GM19395 (cell line): ENCODE data around the gene FAM8A1.

Experiments used
- ATAC-seq: cut with Tn5 transposase; IDR thresholded peaks from one replicate; pipeline ENCODE4 v1.9.1; 2021; ENCODE audit warnings: mild to moderate bottlenecking, moderate library complexity; ENCODE audit not compliant: unreplicated experiment

The FAM8A1 gene

DNA sequence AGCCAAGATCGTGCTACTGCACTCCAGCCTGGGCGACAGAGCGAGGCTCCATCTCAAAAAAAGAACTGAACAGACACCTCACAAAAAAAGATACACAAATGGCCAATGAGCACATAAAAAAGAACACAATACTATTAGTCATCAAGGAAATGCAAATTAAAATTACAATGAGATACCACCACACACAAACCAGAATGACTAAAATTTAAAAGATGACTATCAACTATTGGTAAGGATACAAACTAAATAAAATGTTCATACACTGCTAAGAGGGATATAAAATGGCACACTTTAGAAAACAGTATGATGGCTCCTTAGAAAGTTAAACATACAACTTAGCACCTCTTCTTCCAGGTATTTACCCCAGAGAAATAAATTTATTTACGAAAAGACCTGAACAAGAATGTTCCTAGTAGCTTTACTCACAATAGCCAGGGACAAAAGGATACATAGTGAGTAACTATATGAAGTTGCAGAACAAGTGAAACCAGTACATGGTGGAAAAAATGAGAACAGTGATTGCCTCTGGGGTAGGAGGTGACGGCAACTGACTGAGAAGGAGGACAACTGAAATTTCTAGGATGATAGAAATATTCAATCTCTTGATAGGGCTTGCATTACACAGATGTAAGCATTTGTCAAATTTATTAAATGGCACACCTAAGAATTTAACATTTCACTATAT, 53.2 kb downstream of the FAM8A1 start:
- ATAC-seq = no peak

DNA sequence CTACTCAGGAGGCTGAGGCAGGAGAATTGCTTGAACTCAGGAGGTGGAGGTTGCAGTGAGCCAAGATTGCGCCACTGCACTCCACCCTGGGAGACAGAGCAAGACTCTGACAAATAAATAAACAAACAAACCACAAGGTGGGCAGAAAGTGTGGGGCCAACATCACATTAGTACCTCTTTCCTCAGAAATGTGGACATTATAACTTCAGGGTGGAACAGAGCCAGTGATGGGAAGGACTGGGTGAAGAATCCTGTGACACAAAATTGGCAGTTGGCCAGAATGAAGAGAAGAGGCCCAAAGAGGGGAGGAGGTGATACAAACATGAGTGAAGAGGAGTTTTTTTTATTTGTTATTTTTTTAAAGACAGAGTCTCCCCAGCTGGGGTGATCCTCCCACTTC, 56.0 kb downstream of the FAM8A1 start:
- ATAC-seq = no peak

DNA sequence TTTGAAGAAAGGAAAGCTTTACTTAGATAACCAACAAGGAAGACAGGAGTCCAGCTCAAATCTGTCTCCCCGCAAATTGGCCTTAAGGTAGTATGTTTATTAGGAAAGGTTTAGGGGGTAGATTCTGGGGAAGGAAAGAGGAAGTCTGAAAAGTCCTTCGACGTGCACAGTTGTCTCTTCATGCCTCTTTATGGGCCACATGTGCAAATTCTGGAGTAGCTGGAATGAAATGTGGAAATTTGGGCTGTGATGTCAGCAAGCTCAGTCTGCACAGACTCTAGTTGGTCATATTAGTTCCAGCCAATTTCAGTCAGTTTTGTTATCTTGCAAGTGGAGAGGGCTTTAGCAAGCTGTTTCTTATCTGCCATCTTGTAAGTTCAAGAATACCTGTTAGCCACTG, 56.5 kb downstream of the FAM8A1 start:
- ATAC-seq = no peak
